SU-DHL-6 (cell line): ENCODE results near the gene ABL2.

Experiments used
- CTCF ChIP-seq: fragments of 200-600 bp; sonication (generic); IDR thresholded peaks from one replicate; pipeline ENCODE4 v1.5.1; 2017; ENCODE audit warnings: antibody characterized with exemption, mild to moderate bottlenecking, low read length, moderate library complexity; ENCODE audit not compliant: insufficient read depth, poor library complexity, severe bottlenecking
- EZH2phosphoT487 ChIP-seq: fragments of 200-600 bp; sonication (generic), shearing (Covaris generic); conservative IDR thresholded peaks from 2 replicates; pipeline ENCODE4 v1.6.1; 2018; ENCODE audit warnings: mild to moderate bottlenecking, antibody characterized with exemption, low read length, moderate library complexity, mixed read lengths

- no peak for TF ChIP-seq CTCF
- no peak for TF ChIP-seq EZH2phosphoT487
These were observed 134.7 kb downstream of the ABL2 start for GRCh38 chr1:179094818-179095217.
